HepG2 (cell line): Measurements from ENCODE around the gene DDRGK1. TPM values are rescaled to one million over a fixed set of nuclear protein-coding genes. Genes with fewer than 3 reads are reported as not detected.
A peak's percentile ranks its signal among the peaks of the same experiment; 100 is the strongest.

Experiments used
- CEBPZ ChIP-seq: IDR thresholded peaks from 2 replicates; pipeline ENCODE4 v1.6.1; 2012; ENCODE audit warnings: low read length, improper control_type of control experiment
- ELF3 ChIP-seq: IDR thresholded peaks from 2 replicates; pipeline ENCODE4 v1.6.1; 2016; ENCODE audit warnings: missing genetic modification reagents, missing compliant biosample characterization
- JUNB ChIP-seq: sonication (generic); formaldehyde crosslinking; IDR thresholded peaks from 2 replicates; pipeline ENCODE4 v1.8.0; 2022; ENCODE audit warnings: missing genetic modification reagents, mild to moderate bottlenecking, borderline replicate concordance
- MEF2D ChIP-seq: sonication (generic); formaldehyde crosslinking; IDR thresholded peaks from 2 replicates; pipeline ENCODE4 v1.5.1; 2020; ENCODE audit warnings: mild to moderate bottlenecking, missing genetic modification reagents
- RAD21 ChIP-seq: fragments of 450-650 bp; formaldehyde crosslinking; IDR thresholded peaks from 2 replicates; pipeline ENCODE4 v1.5.0; 2020; ENCODE audit warnings: mild to moderate bottlenecking
- RAD51 ChIP-seq: fragments of 450-650 bp; IDR thresholded peaks from 2 replicates; pipeline ENCODE4 v1.6.1; 2016; ENCODE audit warnings: borderline replicate concordance
- RARA ChIP-seq: IDR thresholded peaks from 2 replicates; pipeline ENCODE4 v1.6.1; 2016; ENCODE audit warnings: missing genetic modification reagents, missing compliant biosample characterization
- RCOR2 ChIP-seq: IDR thresholded peaks from 2 replicates; pipeline ENCODE4 v1.6.1; 2016; ENCODE audit warnings: missing biosample characterization, missing genetic modification reagents
- SRSF4 ChIP-seq: fragments of 200-400 bp; formaldehyde crosslinking; IDR thresholded peaks from one replicate; pipeline ENCODE4 v1.6.1; 2018; ENCODE audit warnings: mild to moderate bottlenecking, low read depth, low read length, moderate library complexity; ENCODE audit not compliant: poor library complexity, severe bottlenecking
- TRIM22 ChIP-seq: fragments of 450-650 bp; IDR thresholded peaks from 2 replicates; pipeline ENCODE4 v1.6.1; 2017
- ZBTB34 ChIP-seq: sonication (generic); formaldehyde crosslinking; IDR thresholded peaks from 2 replicates; pipeline ENCODE4 v1.8.0; 2022; ENCODE audit warnings: mild to moderate bottlenecking, missing genetic modification reagents
- ZFP1 ChIP-seq: IDR thresholded peaks from 2 replicates; pipeline ENCODE4 v1.6.1; 2016
- ZNF383 ChIP-seq: sonication (generic); formaldehyde crosslinking; IDR thresholded peaks from 2 replicates; pipeline ENCODE4 v1.4.0; 2020; ENCODE audit warnings: missing genetic modification reagents, mild to moderate bottlenecking, borderline replicate concordance
- ZNF414 ChIP-seq: sonication (generic); formaldehyde crosslinking; IDR thresholded peaks from 2 replicates; pipeline ENCODE4 v1.5.0; 2020; ENCODE audit warnings: missing genetic modification reagents
- polyA plus RNA-seq, 8 experiments: library from polyadenylated mRNA; depleted of rRNA in 3 of 8; stranded (reverse) in 7 of 8; unstranded in 1 of 8; fragments of >200 nt; fragmentation: Illumina TruSeq in 4 of 8; extraction: Trizol in 4 of 8; gene quantifications; 2 replicates each; pipeline versions ENCODE4 v1.2.1 to v1.2.3, GENCODE V29; 2011 to 2016; ENCODE audit warnings: low read depth in 4 of 8, missing spikeins in 1 of 8, mixed read lengths in 1 of 8; ENCODE audit not compliant: insufficient read depth in 1 of 8
- total RNA-seq, 5 experiments: library from RNA; depleted of rRNA; stranded (reverse); fragments of >200 nt; fragmentation: Illumina TruSeq; extraction: Trizol; gene quantifications; 2 replicates each; pipeline ENCODE4 v1.2.3, GENCODE V29; 2016; ENCODE audit warnings: low read depth in 1 of 5
- TF ChIP-seq, protein P1 (sequence below): sonication (generic); formaldehyde crosslinking; IDR thresholded peaks from 2 replicates; pipeline ENCODE4 v1.4.0; 2020; ENCODE audit warnings: low read depth, mild to moderate bottlenecking, missing genetic modification reagents
- TF ChIP-seq, protein P2 (sequence below): IDR thresholded peaks from 2 replicates; pipeline ENCODE4 v1.6.1; 2016; ENCODE audit warnings: missing compliant biosample characterization, missing genetic modification reagents, borderline replicate concordance

DDRGK1 gene
- total and polyA plus RNA-seq, 2 of the 13 experiments (the other 11 are each of a cell fraction or from before 2014, with no cell fraction given): 96.7 to 149 TPM

GRCh38 chr20:3172933-3173609 lies 31.4 kb downstream of the DDRGK1 start, which contains the start of gene LZTS3 (continued):
- TF ChIP-seq ELF3 (no peak; the same call in 1 of the 2 replicates), RAD21 (CRISPR knock-in tag) (peak; percentile 49), ZFP1 (no peak), ZNF383 (CRISPR knock-in tag) (no peak), CEBPZ (no peak), ZNF414 (CRISPR knock-in tag) (peak; percentile 21; the same call in 1 of the 2 replicates), ZBTB34 (CRISPR knock-in tag) (no peak), JUNB (no peak), RARA (CRISPR knock-in tag) (peak; percentile 31; the same call in 1 of the 2 replicates), SRSF4 (peak; percentile 69), RCOR2 (CRISPR knock-in tag) (no peak), MEF2D (CRISPR knock-in tag) (peak; percentile 62; the same call in 1 of the 2 replicates), TRIM22 (no peak), RAD51 (no peak)
- TF ChIP-seq, protein P1, sequence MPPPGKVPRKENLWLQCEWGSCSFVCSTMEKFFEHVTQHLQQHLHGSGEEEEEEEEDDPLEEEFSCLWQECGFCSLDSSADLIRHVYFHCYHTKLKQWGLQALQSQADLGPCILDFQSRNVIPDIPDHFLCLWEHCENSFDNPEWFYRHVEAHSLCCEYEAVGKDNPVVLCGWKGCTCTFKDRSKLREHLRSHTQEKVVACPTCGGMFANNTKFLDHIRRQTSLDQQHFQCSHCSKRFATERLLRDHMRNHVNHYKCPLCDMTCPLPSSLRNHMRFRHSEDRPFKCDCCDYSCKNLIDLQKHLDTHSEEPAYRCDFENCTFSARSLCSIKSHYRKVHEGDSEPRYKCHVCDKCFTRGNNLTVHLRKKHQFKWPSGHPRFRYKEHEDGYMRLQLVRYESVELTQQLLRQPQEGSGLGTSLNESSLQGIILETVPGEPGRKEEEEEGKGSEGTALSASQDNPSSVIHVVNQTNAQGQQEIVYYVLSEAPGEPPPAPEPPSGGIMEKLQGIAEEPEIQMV: no peak
- TF ChIP-seq, protein P2, sequence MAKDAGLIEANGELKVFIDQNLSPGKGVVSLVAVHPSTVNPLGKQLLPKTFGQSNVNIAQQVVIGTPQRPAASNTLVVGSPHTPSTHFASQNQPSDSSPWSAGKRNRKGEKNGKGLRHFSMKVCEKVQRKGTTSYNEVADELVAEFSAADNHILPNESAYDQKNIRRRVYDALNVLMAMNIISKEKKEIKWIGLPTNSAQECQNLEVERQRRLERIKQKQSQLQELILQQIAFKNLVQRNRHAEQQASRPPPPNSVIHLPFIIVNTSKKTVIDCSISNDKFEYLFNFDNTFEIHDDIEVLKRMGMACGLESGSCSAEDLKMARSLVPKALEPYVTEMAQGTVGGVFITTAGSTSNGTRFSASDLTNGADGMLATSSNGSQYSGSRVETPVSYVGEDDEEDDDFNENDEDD (CRISPR knock-in tag): no peak
